Measurements from ENCODE around the gene LHPP.

The LHPP gene

GRCh38 chr10:124470544-124471434 lies 9.2 kb downstream of the LHPP start:
- no peak for DNase-seq (ENCODE audit: low read depth)

GRCh38 chr10:124472071-124472470 lies 10.4 kb downstream of the LHPP start:
- no peak for DNase-seq (ENCODE audit: low read depth)

GRCh38 chr10:124473070-124473469 lies 11.4 kb downstream of the LHPP start:
- DNase-seq (ENCODE audit: low read depth), result no peak

- DNase-seq (ENCODE audit: low read depth), result no peak
These were observed 13.0 kb downstream of the LHPP start for GRCh38 chr10:124474514-124475070.

DNA sequence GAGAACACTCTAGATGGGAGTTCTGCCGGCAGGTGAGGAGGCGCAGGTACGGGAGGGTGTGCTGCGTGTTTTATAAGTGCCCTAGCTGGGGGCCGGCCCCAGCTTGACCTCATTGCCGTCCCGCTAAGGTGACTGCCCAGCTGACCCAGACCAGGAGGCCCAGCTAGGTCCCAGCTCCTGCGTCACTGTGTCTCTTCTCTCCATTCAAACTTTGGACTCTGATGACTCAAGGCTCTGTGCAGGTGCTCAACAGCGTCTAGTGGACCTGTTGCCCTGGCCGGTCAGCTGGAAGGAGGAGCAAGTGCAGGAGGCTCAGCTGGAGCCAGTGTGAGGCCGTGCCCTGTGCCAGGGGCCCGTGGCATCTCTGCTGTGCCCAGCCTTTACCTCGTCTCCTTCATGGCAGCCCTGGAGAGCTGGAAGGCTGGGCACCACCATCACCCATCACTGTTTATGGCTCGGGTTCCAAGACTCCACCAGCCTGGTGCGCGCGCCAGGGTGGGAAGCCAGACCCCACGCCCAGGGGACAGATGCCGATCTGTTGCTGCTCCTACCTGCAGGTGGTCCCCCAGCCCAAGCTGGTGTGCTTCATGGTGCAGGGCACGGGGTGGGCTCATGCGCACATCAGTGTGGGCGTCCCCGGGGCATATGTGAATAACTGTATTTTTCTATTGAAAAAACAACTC lies 14.6 kb downstream of the LHPP start:
- no peak for DNase-seq (ENCODE audit: low read depth)

- no peak for DNase-seq (ENCODE audit: low read depth)
These were observed 16.2 kb downstream of the LHPP start for GRCh38 chr10:124477614-124478363.

DNA sequence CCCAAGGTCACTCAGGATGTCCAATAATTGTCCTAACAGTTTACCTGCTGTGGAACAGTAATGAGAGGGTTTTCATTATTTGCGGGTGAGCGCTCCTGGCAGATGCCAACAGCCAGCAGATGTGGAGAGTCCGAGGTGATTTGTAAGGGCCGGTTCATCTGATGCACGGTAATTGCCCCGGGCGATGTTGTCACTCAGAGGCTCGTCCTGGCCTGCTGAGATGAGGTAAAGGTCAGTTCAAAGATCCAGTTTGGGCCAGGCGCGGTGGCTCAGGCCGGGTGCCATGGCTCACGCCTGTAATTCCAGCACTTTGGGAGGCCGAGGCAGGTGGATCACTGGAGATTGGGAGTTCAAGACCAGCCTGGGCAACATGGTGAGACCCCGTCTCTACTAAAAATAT lies 16.9 kb downstream of the LHPP start:
- no peak for DNase-seq (ENCODE audit: low read depth)

DNA sequence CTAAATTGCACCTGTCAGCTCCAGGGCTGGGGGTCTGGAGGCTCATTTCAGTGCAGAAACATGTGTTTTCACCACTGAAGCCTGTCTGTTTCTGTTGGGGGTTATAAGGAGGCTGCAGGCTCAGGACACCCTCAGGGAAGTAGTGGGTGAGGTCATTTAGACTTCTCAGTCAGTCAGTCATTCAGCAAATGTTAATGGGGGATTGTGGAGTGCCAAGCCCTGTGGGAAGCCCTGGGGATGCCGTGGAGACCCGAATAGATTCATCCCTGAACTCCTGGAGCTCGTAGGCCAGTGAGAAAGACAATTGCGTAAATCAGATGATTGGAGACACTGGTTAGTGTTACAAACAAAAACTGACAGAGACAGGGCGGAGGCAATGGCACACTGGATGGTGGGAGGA lies 19.2 kb downstream of the LHPP start:
- no peak for DNase-seq (ENCODE audit: low read depth)

DNA sequence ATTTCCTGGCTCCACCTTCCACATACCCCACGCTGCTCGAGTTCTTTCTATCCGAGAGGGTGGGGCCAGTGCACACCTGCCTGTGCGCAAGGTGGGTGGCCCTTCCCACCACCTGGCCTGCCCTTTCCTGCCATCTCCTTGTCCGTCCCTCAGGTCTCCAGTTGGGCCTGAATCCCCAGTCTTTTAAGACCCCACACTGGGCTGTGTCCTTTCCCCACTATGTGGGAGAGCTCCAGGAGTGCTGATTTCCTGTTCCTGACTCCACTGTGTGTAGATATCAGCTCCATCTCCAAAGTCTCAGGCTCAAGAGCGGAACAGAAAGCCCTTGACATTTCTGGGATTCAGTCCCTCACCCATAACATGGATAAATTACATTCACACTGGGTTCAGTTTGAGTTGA lies 20.1 kb downstream of the LHPP start:
- no peak for DNase-seq (ENCODE audit: low read depth)

GRCh38 chr10:124482236-124482800 lies 20.7 kb downstream of the LHPP start:
- no peak for DNase-seq (ENCODE audit: low read depth)

DNA sequence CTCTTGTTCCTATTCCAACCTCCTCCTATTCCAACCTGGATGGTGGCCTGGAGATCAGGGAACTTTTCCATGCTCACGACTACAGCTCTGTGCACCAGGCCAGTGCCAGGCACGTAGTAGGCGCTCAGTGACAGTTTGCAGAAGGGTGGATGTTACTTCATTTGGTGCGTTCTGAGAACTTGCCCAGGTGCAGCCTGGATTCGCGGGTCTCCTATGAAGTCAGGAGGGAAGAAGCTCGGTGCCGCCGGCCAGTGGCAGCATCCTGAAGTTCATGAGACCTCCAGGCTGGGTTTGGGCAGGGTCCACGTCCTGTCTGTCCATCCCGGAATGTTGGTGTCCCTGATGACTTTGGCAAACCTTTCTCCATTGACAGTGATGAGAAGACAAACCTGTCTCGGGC lies 21.3 kb downstream of the LHPP start:
- DNase-seq (ENCODE audit: low read depth), result no peak

GRCh38 chr10:124484031-124484430 lies 22.4 kb downstream of the LHPP start:
- no peak for DNase-seq (ENCODE audit: low read depth)

DNA sequence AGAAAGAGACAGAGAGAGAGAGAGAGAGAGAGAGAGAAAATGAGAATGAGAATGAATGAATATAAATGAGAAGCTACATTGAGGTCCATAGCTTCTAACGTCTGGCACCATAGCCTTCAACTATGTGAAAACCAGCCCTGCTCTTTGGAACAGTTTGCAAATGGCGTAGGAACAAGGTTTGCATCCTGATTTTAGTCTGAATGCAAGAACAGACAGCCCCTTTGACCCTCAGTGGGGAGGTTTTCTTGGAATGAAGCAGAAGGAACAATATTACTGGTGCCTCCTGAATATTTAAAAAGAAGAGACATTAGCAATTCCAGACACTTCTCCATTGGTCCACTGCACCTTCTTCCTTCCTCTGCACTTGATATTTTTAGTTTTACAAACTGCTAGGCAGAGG lies 23.0 kb downstream of the LHPP start:
- DNase-seq (ENCODE audit: low read depth), result no peak

- no peak for DNase-seq (ENCODE audit: low read depth)
These were observed 25.0 kb downstream of the LHPP start for GRCh38 chr10:124486635-124487034.

- no peak for DNase-seq (ENCODE audit: low read depth)
These were observed 29.5 kb downstream of the LHPP start for GRCh38 chr10:124491105-124491504.

DNA sequence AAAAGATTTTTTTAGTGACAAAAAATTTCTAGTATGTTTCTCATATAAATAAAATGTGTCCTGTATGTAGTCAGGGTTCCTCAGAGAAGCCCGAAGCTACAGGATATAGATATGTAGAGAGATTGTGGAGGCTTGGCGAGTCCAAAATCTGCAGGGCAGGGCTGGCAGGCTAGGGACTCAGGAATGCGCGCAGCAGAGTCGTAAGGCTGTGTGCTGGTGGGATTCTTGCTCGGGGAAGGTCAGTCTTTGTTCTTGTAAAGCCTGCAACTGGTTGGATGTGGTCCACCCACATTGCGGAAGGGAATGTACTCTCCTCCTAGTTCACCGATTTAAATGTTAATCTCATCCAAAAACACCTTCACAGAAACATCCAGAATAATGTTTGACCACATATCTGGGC lies 30.6 kb downstream of the LHPP start:
- DNase-seq (ENCODE audit: low read depth), result no peak

GRCh38 chr10:124493214-124493882 lies 31.7 kb downstream of the LHPP start:
- DNase-seq (ENCODE audit: low read depth), result no peak

DNA sequence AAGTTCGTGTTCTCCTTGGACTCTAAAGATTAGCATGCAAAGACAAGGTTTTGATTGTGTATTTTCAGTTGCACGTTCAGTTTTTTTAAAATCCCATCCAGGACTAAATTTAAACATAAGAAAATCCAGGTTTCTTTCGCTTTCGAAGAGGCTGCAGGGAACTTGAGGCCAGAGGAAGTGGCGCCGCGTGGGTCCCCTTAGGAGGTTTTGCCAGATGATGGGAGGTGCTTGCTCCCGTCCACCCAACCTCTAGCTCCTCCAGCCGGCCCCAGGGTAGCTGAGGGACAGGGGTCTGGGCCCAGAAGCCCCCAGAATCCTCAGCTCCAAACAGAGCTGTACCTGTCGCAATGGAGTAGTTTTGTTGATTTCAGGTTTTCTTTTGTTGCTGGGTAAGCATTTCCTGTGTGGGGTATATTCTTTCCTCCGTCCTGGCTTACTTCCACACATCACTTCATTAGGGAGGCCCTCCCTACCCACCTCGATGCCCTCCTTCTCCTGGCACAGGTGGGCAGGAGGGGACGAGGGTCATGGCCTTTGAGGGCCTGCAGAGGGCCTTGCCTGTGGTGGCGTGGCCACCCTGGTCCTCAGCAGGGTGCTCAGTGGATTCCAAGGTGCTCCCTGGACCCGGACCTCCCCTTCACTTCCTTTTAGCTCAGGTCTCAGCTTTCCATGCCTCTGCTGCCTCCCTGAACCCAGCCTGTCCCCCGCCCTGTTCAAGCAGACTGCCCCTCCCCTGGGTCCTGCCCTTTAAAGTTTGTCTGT lies 32.6 kb downstream of the LHPP start:
- no peak for DNase-seq (ENCODE audit: low read depth)

DNA sequence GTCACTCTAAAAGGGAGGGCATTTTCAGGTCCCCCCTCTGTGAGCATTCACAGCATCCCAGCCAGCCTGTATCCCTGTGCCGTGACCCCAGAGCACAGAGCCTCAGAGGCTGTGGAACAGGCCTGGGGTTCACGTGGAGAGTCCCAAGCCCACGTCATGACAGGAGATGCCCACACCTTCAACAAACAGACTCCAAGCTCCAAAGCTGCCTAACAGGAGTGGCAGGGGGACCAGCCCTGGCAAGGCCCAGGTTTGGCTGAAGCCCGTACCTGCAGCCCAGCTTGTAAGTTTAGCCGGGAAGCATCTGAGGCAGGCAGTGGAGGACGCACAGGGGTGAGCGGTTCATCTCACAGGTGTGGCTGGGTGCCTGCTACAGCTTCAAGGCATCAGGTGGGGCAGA lies 33.5 kb downstream of the LHPP start:
- DNase-seq (ENCODE audit: low read depth), result no peak

DNA sequence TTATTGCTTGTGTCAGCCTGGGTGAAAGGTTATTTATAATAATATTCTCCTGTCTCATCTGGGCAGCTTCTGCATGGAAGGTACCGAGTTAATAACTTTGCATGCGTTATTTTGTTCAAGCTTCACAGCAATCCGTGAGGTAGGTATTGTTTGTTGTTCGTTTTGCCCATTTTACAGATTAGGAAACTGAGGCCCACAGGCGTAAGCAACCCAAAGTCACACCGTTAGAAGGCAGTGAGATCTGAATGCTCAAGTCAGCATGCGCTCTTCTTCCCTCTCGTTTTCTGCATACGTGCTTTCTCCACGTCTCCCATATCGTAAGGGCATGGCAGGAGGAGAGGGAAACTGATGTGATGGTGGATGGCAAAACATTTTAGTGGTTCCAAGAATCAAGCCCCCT lies 34.1 kb downstream of the LHPP start:
- no peak for DNase-seq (ENCODE audit: low read depth)

DNA sequence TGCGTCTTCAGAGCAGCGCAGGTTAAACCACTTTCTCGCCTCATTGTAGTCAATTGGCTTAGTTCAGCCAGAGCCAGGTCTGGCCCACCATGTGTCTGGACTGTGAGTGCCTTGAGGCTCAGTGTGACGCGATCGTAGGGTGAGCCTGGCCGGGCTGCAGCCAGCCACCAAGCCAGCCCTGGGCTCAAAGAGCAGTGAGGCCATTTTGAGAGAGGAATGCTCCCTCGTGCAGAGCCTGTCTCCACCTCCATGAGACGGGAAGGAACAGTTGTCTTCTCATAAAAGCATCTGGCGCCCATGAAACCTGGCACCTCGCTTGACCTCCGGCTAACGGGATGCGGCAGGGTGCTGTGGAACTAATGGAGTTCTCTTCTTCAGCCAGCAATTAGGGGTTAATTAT lies 34.5 kb downstream of the LHPP start:
- DNase-seq (ENCODE audit: low read depth), result no peak

Data from fibroblast of the conjunctiva (primary cell).